K562 (cell line): ENCODE data around the gene EIF2S3. TPM values are rescaled to one million over a fixed set of nuclear protein-coding genes. Genes with fewer than 3 reads are reported as not detected.
A peak's percentile ranks its signal among the peaks of the same experiment; 100 is the strongest.

Experiments
- ATF7 ChIP-seq: fragments of 450-650 bp; IDR thresholded peaks from 2 replicates; pipeline ENCODE4 v1.7.1; 2014; ENCODE audit warnings: mild to moderate bottlenecking, moderate library complexity
- CCAR2 ChIP-seq: fragments of 200-400 bp; formaldehyde crosslinking; IDR thresholded peaks from 2 replicates; pipeline ENCODE4 v1.6.1; 2017; ENCODE audit warnings: mild to moderate bottlenecking, low read depth, low read length
- CREB1 ChIP-seq, 2 experiments: sonication (generic) in 1 of 2; formaldehyde crosslinking in 1 of 2; IDR thresholded peaks; 2 replicates each; pipeline versions ENCODE4 v1.6.1 to v1.8.0; 2012 to 2022; ENCODE audit warnings: inconsistent platforms in 1 of 2, mild to moderate bottlenecking in 1 of 2, missing genetic modification reagents in 1 of 2, moderate library complexity in 1 of 2
- HIVEP1 ChIP-seq: fragments of 250-450 bp; sonication (Bioruptor Pico); IDR thresholded peaks from 2 replicates; pipeline ENCODE4 v1.4.0; 2020; ENCODE audit warnings: mild to moderate bottlenecking
- ILK ChIP-seq: fragments of 450-650 bp; IDR thresholded peaks from 2 replicates; pipeline ENCODE4 v1.6.1; 2016; ENCODE audit warnings: missing genetic modification characterization, low read depth, mild to moderate bottlenecking, missing compliant biosample characterization, moderate library complexity, borderline replicate concordance
- KLF13 ChIP-seq: fragments of 450-650 bp; IDR thresholded peaks from 2 replicates; pipeline ENCODE4 v1.6.1; 2016; ENCODE audit warnings: missing genetic modification characterization, low read depth, mild to moderate bottlenecking, missing compliant biosample characterization, moderate library complexity, borderline replicate concordance
- NR2C2 ChIP-seq, 2 experiments: fragments of 200-800 bp in 1 of 2; sonication (Bioruptor generic) in 1 of 2; sonication (generic) in 1 of 2; formaldehyde crosslinking in 1 of 2; IDR thresholded peaks; 2 replicates each; pipeline versions ENCODE4 v1.6.1 to v1.8.0; 2016 to 2022; ENCODE audit warnings: mild to moderate bottlenecking in 1 of 2, missing compliant biosample characterization in 1 of 2, missing genetic modification characterization in 1 of 2, missing genetic modification reagents in 1 of 2
- PML ChIP-seq: IDR thresholded peaks from 2 replicates; pipeline ENCODE4 v1.6.1; 2012; ENCODE audit warnings: low read length, inconsistent platforms
- TAF1 ChIP-seq: IDR thresholded peaks from 2 replicates; pipeline ENCODE4 v1.6.1; 2011; ENCODE audit warnings: mild to moderate bottlenecking, low read length, moderate library complexity; ENCODE audit not compliant: insufficient read depth, control insufficient read depth, severe bottlenecking; ENCODE audit errors: extremely low read depth
- ZNF436 ChIP-seq: fragments of 250-450, 450-650 bp; sonication (Bioruptor Pico); formaldehyde crosslinking; IDR thresholded peaks from 2 replicates; pipeline ENCODE4 v1.7.0; 2020; ENCODE audit warnings: mild to moderate bottlenecking
- polyA plus RNA-seq, 8 experiments: library from polyadenylated mRNA; depleted of rRNA in 4 of 8; stranded (reverse) in 5 of 8; unstranded in 3 of 8; fragments of >200 nt; fragmentation: Nextera tagmentation in 2 of 8; fragmentation: Illumina TruSeq in 1 of 8; extraction: Ambion mirVana in 2 of 8; extraction: Trizol in 1 of 8; gene quantifications; 2 replicates each; pipeline versions ENCODE4 v1.2.1 to v1.2.3, GENCODE V29; 2011 to 2014; ENCODE audit warnings: inconsistent platforms in 1 of 8, missing spikeins in 1 of 8
- total RNA-seq, 7 experiments: library from RNA; depleted of rRNA in 6 of 7; stranded (reverse); fragments of >200 nt in 6 of 7; fragmentation: Illumina TruSeq in 2 of 7; extraction: Trizol in 2 of 7; gene quantifications; 2 replicates each; pipeline versions ENCODE4 v1.2.1 to v1.2.3, GENCODE V29; 2011 to 2021; ENCODE audit warnings: low replicate concordance in 1 of 7
- TF ChIP-seq, protein P1 (sequence below): fragments of 450-650 bp; IDR thresholded peaks from 2 replicates; pipeline ENCODE4 v1.6.1; 2017; ENCODE audit warnings: antibody characterized with exemption
- TF ChIP-seq, protein P2 (sequence below): fragments of 200-800 bp; sonication (Bioruptor generic); IDR thresholded peaks from 2 replicates; pipeline ENCODE4 v1.6.1; 2017; ENCODE audit warnings: missing genetic modification characterization, missing compliant biosample characterization

The EIF2S3 gene
- total and polyA plus RNA-seq, 9 of the 15 experiments (the other 6 are each of a cell fraction or from before 2014, with no cell fraction given) = 148 to 439 (median 275) TPM

DNA sequence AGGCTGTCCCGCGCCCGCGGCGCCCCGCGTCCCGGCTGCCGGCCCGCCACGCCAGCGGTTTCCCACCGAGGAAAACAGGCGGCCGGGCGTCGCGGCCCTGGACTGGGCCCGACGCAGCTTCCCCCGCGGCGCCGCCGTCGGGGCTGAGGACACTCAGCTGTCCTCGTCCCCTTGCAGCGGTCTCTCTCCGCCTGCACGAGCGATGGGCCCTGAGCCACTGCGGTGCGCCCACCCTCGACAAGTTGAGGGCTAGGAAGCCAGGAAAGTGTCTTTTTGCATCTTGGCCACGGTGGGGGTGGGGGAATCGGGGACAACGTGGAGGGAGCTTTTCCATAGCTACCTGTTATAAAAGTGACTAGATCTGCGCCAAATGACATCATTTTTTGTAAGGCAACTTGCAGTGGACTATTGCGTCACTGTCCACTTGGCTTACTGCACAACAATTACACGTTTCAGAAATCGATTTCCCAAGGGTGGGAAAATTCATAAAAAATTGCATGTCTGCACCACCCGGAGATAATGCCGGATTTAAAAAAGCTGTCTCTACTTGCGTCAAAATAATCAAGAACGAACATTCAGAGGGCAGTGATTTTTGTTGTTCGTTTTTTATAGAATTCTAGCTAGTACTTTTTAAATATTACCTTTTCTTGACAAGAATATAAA, 28.9 kb upstream of the EIF2S3 start (continued):
- TF ChIP-seq KLF13 (tag) = peak; percentile 28; the same call in 1 of the 2 replicates
- no peak for TF ChIP-seq ILK
- no peak for TF ChIP-seq NR2C2 (CRISPR knock-in tag; IDR thresholded peaks at IDR 0.05)
- TF ChIP-seq NR2C2 (tag; IDR thresholded peaks at IDR 0.05) = peak; percentile 34; the same call in 1 of the 2 replicates
- TF ChIP-seq ZNF436 (CRISPR knock-in tag) = no peak
- peak; percentile 84 for TF ChIP-seq CREB1 (IDR thresholded peaks at IDR 0.05)
- TF ChIP-seq CREB1 (CRISPR knock-in tag; IDR thresholded peaks at IDR 0.05) = peak; percentile 66
- TF ChIP-seq HIVEP1 (CRISPR knock-in tag) = no peak
- TF ChIP-seq CCAR2 = no peak
- TF ChIP-seq, protein P1, sequence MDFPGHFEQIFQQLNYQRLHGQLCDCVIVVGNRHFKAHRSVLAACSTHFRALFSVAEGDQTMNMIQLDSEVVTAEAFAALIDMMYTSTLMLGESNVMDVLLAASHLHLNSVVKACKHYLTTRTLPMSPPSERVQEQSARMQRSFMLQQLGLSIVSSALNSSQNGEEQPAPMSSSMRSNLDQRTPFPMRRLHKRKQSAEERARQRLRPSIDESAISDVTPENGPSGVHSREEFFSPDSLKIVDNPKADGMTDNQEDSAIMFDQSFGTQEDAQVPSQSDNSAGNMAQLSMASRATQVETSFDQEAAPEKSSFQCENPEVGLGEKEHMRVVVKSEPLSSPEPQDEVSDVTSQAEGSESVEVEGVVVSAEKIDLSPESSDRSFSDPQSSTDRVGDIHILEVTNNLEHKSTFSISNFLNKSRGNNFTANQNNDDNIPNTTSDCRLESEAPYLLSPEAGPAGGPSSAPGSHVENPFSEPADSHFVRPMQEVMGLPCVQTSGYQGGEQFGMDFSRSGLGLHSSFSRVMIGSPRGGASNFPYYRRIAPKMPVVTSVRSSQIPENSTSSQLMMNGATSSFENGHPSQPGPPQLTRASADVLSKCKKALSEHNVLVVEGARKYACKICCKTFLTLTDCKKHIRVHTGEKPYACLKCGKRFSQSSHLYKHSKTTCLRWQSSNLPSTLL = no peak
- TF ChIP-seq TAF1 = peak; percentile 58
- TF ChIP-seq PML = 0 out of 2 replicates have a peak, but pooled peaks have one; percentile 20
- peak; percentile 96 for TF ChIP-seq ATF7
- TF ChIP-seq, protein P2, sequence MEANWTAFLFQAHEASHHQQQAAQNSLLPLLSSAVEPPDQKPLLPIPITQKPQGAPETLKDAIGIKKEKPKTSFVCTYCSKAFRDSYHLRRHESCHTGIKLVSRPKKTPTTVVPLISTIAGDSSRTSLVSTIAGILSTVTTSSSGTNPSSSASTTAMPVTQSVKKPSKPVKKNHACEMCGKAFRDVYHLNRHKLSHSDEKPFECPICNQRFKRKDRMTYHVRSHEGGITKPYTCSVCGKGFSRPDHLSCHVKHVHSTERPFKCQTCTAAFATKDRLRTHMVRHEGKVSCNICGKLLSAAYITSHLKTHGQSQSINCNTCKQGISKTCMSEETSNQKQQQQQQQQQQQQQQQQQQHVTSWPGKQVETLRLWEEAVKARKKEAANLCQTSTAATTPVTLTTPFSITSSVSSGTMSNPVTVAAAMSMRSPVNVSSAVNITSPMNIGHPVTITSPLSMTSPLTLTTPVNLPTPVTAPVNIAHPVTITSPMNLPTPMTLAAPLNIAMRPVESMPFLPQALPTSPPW = peak; percentile 91
